ENCODE data around the gene CCDC102A. TPM values are rescaled to one million over a fixed set of nuclear protein-coding genes. Genes with fewer than 3 reads are reported as not detected.

CCDC102A gene
- total and polyA plus RNA-seq, 10 of the 15 experiments (the other 5 are each of a cell fraction or from before 2014, with no cell fraction given): 0.03 to 5.9 (median 2.4) TPM

DNA sequence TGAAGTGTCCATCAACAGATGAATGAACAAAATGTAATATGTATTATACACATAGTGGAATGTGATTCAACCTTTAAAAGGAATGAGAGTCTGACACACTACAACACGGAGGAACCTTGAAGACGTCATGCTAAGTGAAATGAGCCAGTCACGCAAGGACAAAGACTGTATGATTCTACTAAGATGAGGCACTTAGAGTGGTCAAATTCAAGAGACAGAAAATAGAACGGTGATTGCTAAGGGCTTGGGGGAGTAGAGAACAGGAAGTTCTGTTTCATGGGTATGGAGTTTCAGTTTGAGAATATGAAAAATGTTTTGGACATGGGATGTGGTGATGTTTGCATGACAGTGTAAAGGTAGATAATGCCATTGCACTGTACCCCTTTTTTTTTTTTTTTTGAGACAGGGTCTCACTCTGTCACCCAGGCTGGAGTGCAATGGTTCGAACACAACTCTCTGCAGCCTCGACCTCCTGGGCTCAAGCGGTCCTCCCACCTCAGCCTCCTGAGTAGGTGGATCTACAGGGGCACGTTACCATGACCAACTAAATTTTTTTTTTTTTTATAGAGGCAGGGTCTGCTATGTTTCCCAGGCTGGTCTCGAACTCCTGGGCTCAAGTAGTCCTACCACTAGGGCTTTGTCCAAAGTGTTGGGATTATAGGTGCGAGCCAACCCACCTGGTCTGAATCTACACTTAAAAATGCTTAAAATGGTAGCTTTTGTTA, 2.9 kb upstream of the CCDC102A start (continued):
- TF ChIP-seq, protein P1, sequence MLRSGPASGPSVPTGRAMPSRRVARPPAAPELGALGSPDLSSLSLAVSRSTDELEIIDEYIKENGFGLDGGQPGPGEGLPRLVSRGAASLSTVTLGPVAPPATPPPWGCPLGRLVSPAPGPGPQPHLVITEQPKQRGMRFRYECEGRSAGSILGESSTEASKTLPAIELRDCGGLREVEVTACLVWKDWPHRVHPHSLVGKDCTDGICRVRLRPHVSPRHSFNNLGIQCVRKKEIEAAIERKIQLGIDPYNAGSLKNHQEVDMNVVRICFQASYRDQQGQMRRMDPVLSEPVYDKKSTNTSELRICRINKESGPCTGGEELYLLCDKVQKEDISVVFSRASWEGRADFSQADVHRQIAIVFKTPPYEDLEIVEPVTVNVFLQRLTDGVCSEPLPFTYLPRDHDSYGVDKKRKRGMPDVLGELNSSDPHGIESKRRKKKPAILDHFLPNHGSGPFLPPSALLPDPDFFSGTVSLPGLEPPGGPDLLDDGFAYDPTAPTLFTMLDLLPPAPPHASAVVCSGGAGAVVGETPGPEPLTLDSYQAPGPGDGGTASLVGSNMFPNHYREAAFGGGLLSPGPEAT (IDR thresholded peaks at IDR 0.05; ENCODE audit: low read depth): peak; percentile 75
- no peak for TF ChIP-seq TAF1 (IDR thresholded peaks at IDR 0.05; ENCODE audit: borderline replicate concordance, low read depth, low read length)
- TF ChIP-seq FOXM1 (IDR thresholded peaks at IDR 0.05; ENCODE audit: low read depth, low read length): no peak
- peak; percentile 76 for TF ChIP-seq NR2F1 (conservative IDR thresholded peaks at IDR 0.05)
- no peak for TF ChIP-seq KDM1A (IDR thresholded peaks at IDR 0.05; ENCODE audit: borderline replicate concordance)
- TF ChIP-seq, protein P2, sequence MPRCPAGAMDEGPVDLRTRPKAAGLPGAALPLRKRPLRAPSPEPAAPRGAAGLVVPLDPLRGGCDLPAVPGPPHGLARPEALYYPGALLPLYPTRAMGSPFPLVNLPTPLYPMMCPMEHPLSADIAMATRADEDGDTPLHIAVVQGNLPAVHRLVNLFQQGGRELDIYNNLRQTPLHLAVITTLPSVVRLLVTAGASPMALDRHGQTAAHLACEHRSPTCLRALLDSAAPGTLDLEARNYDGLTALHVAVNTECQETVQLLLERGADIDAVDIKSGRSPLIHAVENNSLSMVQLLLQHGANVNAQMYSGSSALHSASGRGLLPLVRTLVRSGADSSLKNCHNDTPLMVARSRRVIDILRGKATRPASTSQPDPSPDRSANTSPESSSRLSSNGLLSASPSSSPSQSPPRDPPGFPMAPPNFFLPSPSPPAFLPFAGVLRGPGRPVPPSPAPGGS (IDR thresholded peaks at IDR 0.05; ENCODE audit: borderline replicate concordance, insufficient read depth, low read depth, low read length, poor library complexity, severe bottlenecking): peak; percentile 88
- no peak for TF ChIP-seq SMAD5 (IDR thresholded peaks at IDR 0.05; ENCODE audit: low read depth)
- TF ChIP-seq TARDBP (IDR thresholded peaks at IDR 0.05; ENCODE audit: borderline replicate concordance): no peak
- no peak for TF ChIP-seq NR2C1 (IDR thresholded peaks at IDR 0.05)
- TF ChIP-seq SREBF2 (IDR thresholded peaks at IDR 0.05; ENCODE audit: low read length): no peak
- no peak for TF ChIP-seq POLR2AphosphoS2 (IDR thresholded peaks at IDR 0.05; ENCODE audit: low read depth, low read length)

All from GM12878 (cell line).